PFSK-1 (cell line): ENCODE results near the gene CCDC171.

Source experiments
- FOXP2 ChIP-seq: optimal IDR thresholded peaks from 2 replicates; pipeline ENCODE3; 2011; ENCODE audit warnings: borderline replicate concordance, control low read depth, inconsistent platforms; ENCODE audit not compliant: insufficient read depth; ENCODE audit errors: extremely low read length, extremely low read depth
- POLR2AphosphoS5 ChIP-seq: IDR thresholded peaks from 2 replicates; pipeline ENCODE4 v1.6.1; 2012; ENCODE audit warnings: low read depth, mild to moderate bottlenecking, control low read depth, low read length, moderate library complexity
- SIN3A ChIP-seq: IDR thresholded peaks from 2 replicates; pipeline ENCODE4 v1.6.1; 2012; ENCODE audit warnings: mild to moderate bottlenecking, low read length, moderate library complexity, borderline replicate concordance; ENCODE audit not compliant: insufficient read depth
- TAF1 ChIP-seq: IDR thresholded peaks from 2 replicates; pipeline ENCODE4 v1.6.1; 2012; ENCODE audit warnings: low read length, control low read depth, borderline replicate concordance; ENCODE audit not compliant: insufficient read depth
- TF ChIP-seq, protein P1 (sequence below), 2 experiments: IDR thresholded peaks; 2 replicates each; pipeline versions ENCODE4 v1.6.1 to v1.8.0; 2011 to 2012; ENCODE audit warnings: low read depth in 2 of 2, low read length in 2 of 2, control low read depth in 1 of 2, inconsistent platforms in 1 of 2, mild to moderate bottlenecking in 1 of 2, moderate library complexity in 1 of 2; ENCODE audit not compliant: insufficient read depth in 1 of 2

Gene CCDC171

DNA sequence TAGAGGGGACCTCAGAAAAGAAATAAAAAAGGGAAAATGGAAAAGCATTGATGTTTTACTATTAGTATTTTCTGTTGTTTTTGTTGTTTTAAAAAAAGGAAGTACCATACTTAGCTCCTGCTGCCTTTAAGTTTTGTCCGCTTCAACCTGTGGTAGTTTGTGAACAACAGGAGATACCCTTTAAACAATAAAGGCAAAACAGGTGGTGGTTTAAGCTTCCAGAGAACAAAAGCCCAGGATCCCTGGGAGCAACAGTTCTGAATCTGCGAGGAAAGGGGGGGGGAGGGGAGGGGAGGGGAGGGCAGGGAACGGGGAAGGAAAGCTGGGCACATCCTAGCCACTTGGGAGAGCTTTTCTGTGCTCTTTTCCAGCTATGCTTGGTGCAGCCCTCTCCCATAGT, 40.0 kb upstream of the CCDC171 start:
- TF ChIP-seq FOXP2: no peak
- TF ChIP-seq, protein P1, sequence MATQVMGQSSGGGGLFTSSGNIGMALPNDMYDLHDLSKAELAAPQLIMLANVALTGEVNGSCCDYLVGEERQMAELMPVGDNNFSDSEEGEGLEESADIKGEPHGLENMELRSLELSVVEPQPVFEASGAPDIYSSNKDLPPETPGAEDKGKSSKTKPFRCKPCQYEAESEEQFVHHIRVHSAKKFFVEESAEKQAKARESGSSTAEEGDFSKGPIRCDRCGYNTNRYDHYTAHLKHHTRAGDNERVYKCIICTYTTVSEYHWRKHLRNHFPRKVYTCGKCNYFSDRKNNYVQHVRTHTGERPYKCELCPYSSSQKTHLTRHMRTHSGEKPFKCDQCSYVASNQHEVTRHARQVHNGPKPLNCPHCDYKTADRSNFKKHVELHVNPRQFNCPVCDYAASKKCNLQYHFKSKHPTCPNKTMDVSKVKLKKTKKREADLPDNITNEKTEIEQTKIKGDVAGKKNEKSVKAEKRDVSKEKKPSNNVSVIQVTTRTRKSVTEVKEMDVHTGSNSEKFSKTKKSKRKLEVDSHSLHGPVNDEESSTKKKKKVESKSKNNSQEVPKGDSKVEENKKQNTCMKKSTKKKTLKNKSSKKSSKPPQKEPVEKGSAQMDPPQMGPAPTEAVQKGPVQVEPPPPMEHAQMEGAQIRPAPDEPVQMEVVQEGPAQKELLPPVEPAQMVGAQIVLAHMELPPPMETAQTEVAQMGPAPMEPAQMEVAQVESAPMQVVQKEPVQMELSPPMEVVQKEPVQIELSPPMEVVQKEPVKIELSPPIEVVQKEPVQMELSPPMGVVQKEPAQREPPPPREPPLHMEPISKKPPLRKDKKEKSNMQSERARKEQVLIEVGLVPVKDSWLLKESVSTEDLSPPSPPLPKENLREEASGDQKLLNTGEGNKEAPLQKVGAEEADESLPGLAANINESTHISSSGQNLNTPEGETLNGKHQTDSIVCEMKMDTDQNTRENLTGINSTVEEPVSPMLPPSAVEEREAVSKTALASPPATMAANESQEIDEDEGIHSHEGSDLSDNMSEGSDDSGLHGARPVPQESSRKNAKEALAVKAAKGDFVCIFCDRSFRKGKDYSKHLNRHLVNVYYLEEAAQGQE (IDR thresholded peaks at IDR 0.05; ENCODE audit: insufficient read depth in 1 of 2, low read depth in 2 of 2, low read length in 2 of 2): no peak
- TF ChIP-seq SIN3A: no peak
- TF ChIP-seq TAF1: no peak

DNA sequence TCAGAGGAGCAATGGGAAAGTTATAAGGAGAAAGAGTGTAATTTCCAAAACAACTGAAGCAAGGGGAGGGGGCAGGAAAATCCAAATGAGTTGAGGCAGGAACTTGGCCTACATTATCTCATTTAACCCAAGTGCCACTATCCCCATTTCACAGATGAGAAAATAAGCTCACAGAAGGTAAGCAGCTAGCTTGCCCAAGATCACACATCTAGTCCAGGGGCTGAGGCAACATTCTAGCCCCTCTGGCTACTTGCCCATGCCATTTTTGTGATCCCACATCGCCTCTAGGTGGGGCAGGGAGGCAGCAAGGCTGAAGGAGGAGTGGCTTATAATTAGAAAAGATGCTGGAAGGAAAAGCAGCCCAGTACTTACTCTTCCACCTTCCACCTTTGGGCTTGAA, 39.5 kb upstream of the CCDC171 start:
- no peak for TF ChIP-seq POLR2AphosphoS5
- no peak for TF ChIP-seq SIN3A
- no peak for TF ChIP-seq FOXP2
- TF ChIP-seq, protein P1 (IDR thresholded peaks at IDR 0.05; ENCODE audit: insufficient read depth in 1 of 2, low read depth in 2 of 2, low read length in 2 of 2): no peak
- no peak for TF ChIP-seq TAF1

DNA sequence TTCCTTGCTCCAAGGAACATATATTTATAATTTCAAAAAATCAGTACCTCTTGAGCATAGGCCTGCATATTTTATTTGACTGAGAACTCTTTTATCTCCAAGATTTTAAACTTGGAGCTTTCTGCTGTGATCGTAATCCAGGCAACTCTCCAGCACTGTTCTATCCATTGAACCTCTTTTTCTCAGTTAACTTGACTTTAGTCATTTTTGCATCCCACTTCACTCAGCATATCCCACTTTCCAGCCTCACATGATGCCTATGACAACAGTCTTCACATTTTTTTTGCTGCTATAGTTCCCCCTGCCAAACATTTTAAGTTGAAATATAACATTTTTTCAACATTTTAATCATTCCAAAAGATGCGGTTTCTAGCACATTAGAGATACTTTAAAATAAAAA, 33.0 kb upstream of the CCDC171 start:
- TF ChIP-seq, protein P1 (IDR thresholded peaks at IDR 0.05; ENCODE audit: insufficient read depth in 1 of 2, low read depth in 2 of 2, low read length in 2 of 2): no peak
- no peak for TF ChIP-seq FOXP2
- TF ChIP-seq POLR2AphosphoS5: no peak
- no peak for TF ChIP-seq SIN3A
- TF ChIP-seq TAF1: no peak

DNA sequence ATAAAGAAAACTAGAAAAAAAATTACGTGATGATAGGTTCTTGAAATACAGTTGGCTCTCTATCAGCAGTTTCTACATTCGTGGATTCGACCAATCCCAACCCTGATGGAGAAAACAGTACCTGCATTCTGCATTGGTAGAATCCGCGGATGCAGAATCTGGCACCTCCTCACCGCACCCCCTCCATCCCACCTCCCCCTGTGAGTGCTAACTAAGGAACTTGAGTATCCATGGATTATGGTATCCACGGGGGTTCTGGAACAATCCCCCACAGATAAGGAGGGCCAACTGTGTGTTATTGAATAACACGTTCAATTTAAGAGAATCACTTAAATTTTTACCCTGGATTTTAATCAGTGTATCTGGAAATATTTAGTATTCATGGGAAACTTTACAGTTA, 31.6 kb upstream of the CCDC171 start:
- TF ChIP-seq FOXP2 (no peak), SIN3A (no peak), POLR2AphosphoS5 (no peak), TAF1 (no peak)
- TF ChIP-seq, protein P1 (IDR thresholded peaks at IDR 0.05; ENCODE audit: insufficient read depth in 1 of 2, low read depth in 2 of 2, low read length in 2 of 2): no peak
